Measurements from ENCODE around the gene RCOR2.

- TF ChIP-seq CTCF (IDR thresholded peaks at IDR 0.05; ENCODE audit: poor library complexity, severe bottlenecking) (no peak), EZH2 (IDR thresholded peaks at IDR 0.05; ENCODE audit: borderline replicate concordance, insufficient read depth, low read length, poor library complexity, severe bottlenecking) (no peak), TAF1 (IDR thresholded peaks at IDR 0.05; ENCODE audit: low read depth) (peak; percentile 68)
Measured at GRCh38 chr11:63917692-63918506, 935 bp upstream of the RCOR2 start.

All from neural cell (in vitro differentiated cells).